Hepatocyte (in vitro differentiated cells): ENCODE data around the gene GALNT1. TPM values are rescaled to one million over a fixed set of nuclear protein-coding genes. Genes with fewer than 3 reads are reported as not detected.
A peak's percentile ranks its signal among the peaks of the same experiment; 100 is the strongest.

Experiments
- DNase-seq: peaks from one replicate; pipeline ENCODE4 v3.0.0-alpha.2; 2016; ENCODE audit warnings: low spot score
- H2AFZ ChIP-seq: fragments of 200-600 bp; sonication (generic); 2 replicates; pipeline ENCODE4 v1.6.0; 2016; ENCODE audit warnings: antibody characterized with exemption, mild to moderate bottlenecking
- H3K27ac ChIP-seq: fragments of 200-600 bp; sonication (generic); 2 replicates; pipeline ENCODE4 v1.5.1; 2016; ENCODE audit warnings: mild to moderate bottlenecking
- H3K27me3 ChIP-seq: fragments of 200-600 bp; sonication (generic); 2 replicates; pipeline ENCODE4 v1.6.1; 2016
- H3K36me3 ChIP-seq: fragments of 200-600 bp; sonication (generic); replicated peaks from 2 replicates; pipeline ENCODE4 v1.5.1; 2016; ENCODE audit warnings: low read depth; ENCODE audit not compliant: insufficient read depth
- H3K4me1 ChIP-seq: fragments of 200-600 bp; sonication (generic); 2 replicates; pipeline ENCODE4 v1.5.1; 2016; ENCODE audit warnings: mild to moderate bottlenecking, moderate library complexity; ENCODE audit not compliant: insufficient read depth
- H3K4me2 ChIP-seq: fragments of 200-600 bp; sonication (generic); 2 replicates; pipeline ENCODE4 v1.6.0; 2016
- H3K4me3 ChIP-seq: fragments of 200-600 bp; sonication (generic); 2 replicates; pipeline ENCODE4 v1.5.1; 2016; ENCODE audit warnings: mild to moderate bottlenecking
- H3K79me2 ChIP-seq: fragments of 200-600 bp; sonication (generic); 2 replicates; pipeline ENCODE4 v1.6.0; 2017; ENCODE audit warnings: mild to moderate bottlenecking
- H3K9me2 ChIP-seq: fragments of 200-600 bp; sonication (generic); replicated peaks from 2 replicates; pipeline ENCODE4 v1.6.0; 2017; ENCODE audit warnings: mild to moderate bottlenecking; ENCODE audit not compliant: insufficient read depth
- H3K9me3 ChIP-seq: fragments of 200-600 bp; sonication (generic); 2 replicates; pipeline ENCODE4 v1.5.1; 2016; ENCODE audit warnings: low read depth, mild to moderate bottlenecking
- H4K20me1 ChIP-seq: fragments of 200-600 bp; sonication (generic); 2 replicates; pipeline ENCODE4 v1.6.0; 2016; ENCODE audit warnings: mild to moderate bottlenecking; ENCODE audit not compliant: insufficient read depth, poor library complexity, severe bottlenecking
- EZH2 ChIP-seq: fragments of 200-600 bp; sonication (generic); IDR thresholded peaks from 2 replicates; pipeline ENCODE4 v1.6.1; 2016; ENCODE audit warnings: antibody characterized with exemption, mild to moderate bottlenecking, borderline replicate concordance
- EZH2phosphoT487 ChIP-seq: fragments of 200-600 bp; sonication (generic); IDR thresholded peaks from one replicate; pipeline ENCODE4 v1.6.1; 2018; ENCODE audit warnings: antibody characterized with exemption, mild to moderate bottlenecking, low read depth, moderate library complexity; ENCODE audit not compliant: unreplicated experiment, severe bottlenecking
- WGBS: methylation state at CpG from one replicate; pipeline ENCODE4 v1.1.6; 2016; ENCODE audit warnings: low lambda C conversion rate; ENCODE audit errors: missing lambda C conversion rate; 5-methylcytosine and 5-hydroxymethylcytosine counted together
- polyA plus RNA-seq: library from polyadenylated mRNA; unstranded; fragments of >200 nt; fragmentation: Nextera tagmentation; extraction: Ambion mirVana; gene quantifications from 2 replicates; pipeline ENCODE4 v1.2.1, GENCODE V29; 2016
- total RNA-seq: library from RNA; depleted of rRNA; stranded (reverse); fragments of >200 nt; gene quantifications from 2 replicates; pipeline ENCODE4 v1.2.3, GENCODE V29; 2014
- TF ChIP-seq, protein P1 (sequence below): fragments of 200-600 bp; sonication (generic); IDR thresholded peaks from 2 replicates; pipeline ENCODE4 v1.5.1; 2016; ENCODE audit warnings: antibody characterized with exemption, mild to moderate bottlenecking; ENCODE audit not compliant: poor library complexity

The GALNT1 gene
- total and polyA plus RNA-seq, 2 experiments from 2014 or later, result 231 to 271 TPM

GRCh38 chr18:35739778-35740177 is 158.2 kb downstream of the GALNT1 start:
- H3K36me3 ChIP-seq, result no peaks in the 10 kb centered on the region
- no peak overlapping the region for H3K4me3 ChIP-seq
- H3K4me1 ChIP-seq, result no peaks in the 10 kb centered on the region
- no peaks in the 10 kb centered on the region for H3K9me3 ChIP-seq
- no peak overlapping the region for H3K4me2 ChIP-seq
- H2AFZ ChIP-seq, result no peak overlapping the region
- TF ChIP-seq EZH2phosphoT487, result no peak
- TF ChIP-seq, protein P1, sequence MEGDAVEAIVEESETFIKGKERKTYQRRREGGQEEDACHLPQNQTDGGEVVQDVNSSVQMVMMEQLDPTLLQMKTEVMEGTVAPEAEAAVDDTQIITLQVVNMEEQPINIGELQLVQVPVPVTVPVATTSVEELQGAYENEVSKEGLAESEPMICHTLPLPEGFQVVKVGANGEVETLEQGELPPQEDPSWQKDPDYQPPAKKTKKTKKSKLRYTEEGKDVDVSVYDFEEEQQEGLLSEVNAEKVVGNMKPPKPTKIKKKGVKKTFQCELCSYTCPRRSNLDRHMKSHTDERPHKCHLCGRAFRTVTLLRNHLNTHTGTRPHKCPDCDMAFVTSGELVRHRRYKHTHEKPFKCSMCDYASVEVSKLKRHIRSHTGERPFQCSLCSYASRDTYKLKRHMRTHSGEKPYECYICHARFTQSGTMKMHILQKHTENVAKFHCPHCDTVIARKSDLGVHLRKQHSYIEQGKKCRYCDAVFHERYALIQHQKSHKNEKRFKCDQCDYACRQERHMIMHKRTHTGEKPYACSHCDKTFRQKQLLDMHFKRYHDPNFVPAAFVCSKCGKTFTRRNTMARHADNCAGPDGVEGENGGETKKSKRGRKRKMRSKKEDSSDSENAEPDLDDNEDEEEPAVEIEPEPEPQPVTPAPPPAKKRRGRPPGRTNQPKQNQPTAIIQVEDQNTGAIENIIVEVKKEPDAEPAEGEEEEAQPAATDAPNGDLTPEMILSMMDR, result no peak
- no peak for TF ChIP-seq EZH2
- H4K20me1 ChIP-seq, result no peaks in the 10 kb centered on the region
- H3K9me2 ChIP-seq, result no peaks in the 10 kb centered on the region
- DNase-seq, result no peak
- H3K27ac ChIP-seq, result no peak overlapping the region
- H3K27me3 ChIP-seq, result no peaks in the 10 kb centered on the region
- H3K79me2 ChIP-seq, result no peaks in the 10 kb centered on the region

DNA sequence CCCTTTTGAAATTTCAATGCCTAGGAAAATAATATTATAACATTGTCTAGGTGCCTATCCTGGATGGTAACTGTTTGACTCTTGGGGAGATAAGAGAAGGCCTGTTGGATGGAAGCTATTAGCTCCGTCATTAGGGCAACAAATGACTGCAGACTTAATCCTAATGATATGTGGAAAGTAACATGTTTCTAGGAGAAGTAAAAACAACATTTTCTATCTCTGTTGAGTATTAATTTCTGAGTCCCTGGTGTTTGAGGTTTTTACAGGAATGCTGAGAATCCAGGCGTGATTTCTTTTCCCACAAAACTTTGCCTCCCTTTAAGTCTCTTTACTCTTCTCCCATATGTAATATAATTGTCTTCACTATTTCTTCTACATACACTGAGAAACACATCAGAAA is 159.1 kb downstream of the GALNT1 start:
- TF ChIP-seq EZH2phosphoT487 (no peak), EZH2 (no peak)
- TF ChIP-seq, protein P1, result no peak
- Histone ChIP-seq H3K4me1 (no peaks in the 10 kb centered on the region), H3K4me3 (no peak overlapping the region), H3K79me2 (no peaks in the 10 kb centered on the region), H3K4me2 (no peak overlapping the region), H3K27ac (no peak overlapping the region), H3K9me3 (no peaks in the 10 kb centered on the region), H3K9me2 (no peaks in the 10 kb centered on the region), H3K27me3 (no peaks in the 10 kb centered on the region), H4K20me1 (no peaks in the 10 kb centered on the region), H2AFZ (no peak overlapping the region), H3K36me3 (no peaks in the 10 kb centered on the region)
- WGBS, result 72% methylated on average over 2 of the region's 2 CpGs
- no peak for DNase-seq

- no peaks in the 10 kb centered on the region for H3K9me2 ChIP-seq
- no peaks in the 10 kb centered on the region for H3K9me3 ChIP-seq
- H3K4me3 ChIP-seq, result no peak overlapping the region
- no peak overlapping the region for H3K4me2 ChIP-seq
- DNase-seq, result no peak
- H3K79me2 ChIP-seq, result no peaks in the 10 kb centered on the region
- no peaks in the 10 kb centered on the region for H3K27me3 ChIP-seq
- TF ChIP-seq, protein P1, result no peak
- H2AFZ ChIP-seq, result no peak overlapping the region
- H3K36me3 ChIP-seq, result no peaks in the 10 kb centered on the region
- H4K20me1 ChIP-seq, result no peaks in the 10 kb centered on the region
- no peaks in the 10 kb centered on the region for H3K4me1 ChIP-seq
- H3K27ac ChIP-seq, result no peak overlapping the region
These were observed 162.4 kb downstream of the GALNT1 start for GRCh38 chr18:35743916-35744315.

DNA sequence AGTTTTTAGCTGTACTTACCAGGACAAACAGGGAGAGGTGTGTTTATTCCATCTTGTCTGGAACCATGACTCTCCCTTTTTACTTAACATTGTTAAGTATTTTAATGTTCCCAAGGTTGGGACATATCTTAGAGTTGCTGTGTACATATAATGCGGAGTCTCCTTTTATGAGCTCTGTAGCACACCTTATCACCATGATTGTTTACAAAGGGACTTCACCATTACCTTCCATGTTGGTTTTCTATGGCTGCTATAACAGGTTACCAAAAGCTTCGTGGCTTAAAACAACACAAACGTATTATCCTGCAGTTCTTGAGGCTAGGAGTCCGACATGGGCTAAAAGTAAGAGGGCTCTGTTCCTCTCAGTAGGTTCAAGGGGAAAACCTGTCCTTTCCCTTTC is 164.3 kb downstream of the GALNT1 start:
- H4K20me1 ChIP-seq, result no peaks in the 10 kb centered on the region
- no peak overlapping the region for H2AFZ ChIP-seq
- H3K9me3 ChIP-seq, result no peaks in the 10 kb centered on the region
- H3K4me1 ChIP-seq, result no peaks in the 10 kb centered on the region
- no peak overlapping the region for H3K4me2 ChIP-seq
- no peaks in the 10 kb centered on the region for H3K9me2 ChIP-seq
- TF ChIP-seq EZH2phosphoT487, result peak; percentile 54
- no peak for TF ChIP-seq EZH2
- H3K79me2 ChIP-seq, result no peaks in the 10 kb centered on the region
- H3K36me3 ChIP-seq, result no peaks in the 10 kb centered on the region
- WGBS, result 71% methylated on average over 4 of the region's 4 CpGs
- no peak for DNase-seq
- H3K4me3 ChIP-seq, result no peak overlapping the region
- no peak overlapping the region for H3K27ac ChIP-seq
- H3K27me3 ChIP-seq, result no peaks in the 10 kb centered on the region
